ENCODE data around the gene MIF4GD.
A peak's percentile ranks its signal among the peaks of the same experiment; 100 is the strongest.
"Not testable (repeated sequence)": the region's sequence is repeated elsewhere in the genome, so short reads cannot be mapped to it uniquely, and the experiment has no call there.

Gene MIF4GD

DNA sequence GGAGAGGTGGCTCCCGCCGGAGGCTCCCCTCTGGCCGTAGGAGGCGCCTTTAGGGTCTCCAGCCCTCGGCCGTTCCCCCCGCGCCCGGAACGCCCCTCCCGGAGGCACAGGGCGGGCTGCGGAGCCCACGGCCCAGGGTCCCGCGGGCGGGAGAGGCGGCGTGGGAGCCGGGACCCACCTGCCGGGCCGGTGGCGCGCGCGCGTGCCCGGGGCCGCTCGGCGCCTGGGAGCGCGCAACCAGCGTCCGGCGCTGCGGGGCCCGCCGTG is at the start of gene MIF4GD:
Gene MIF4GD (minus strand): TSS at position 266 of the 267 bp plus-strand sequence. CDS start 1,036 bp downstream, outside the sequence.
- no peak for DNase-seq (ENCODE audit: low read depth)

DNA sequence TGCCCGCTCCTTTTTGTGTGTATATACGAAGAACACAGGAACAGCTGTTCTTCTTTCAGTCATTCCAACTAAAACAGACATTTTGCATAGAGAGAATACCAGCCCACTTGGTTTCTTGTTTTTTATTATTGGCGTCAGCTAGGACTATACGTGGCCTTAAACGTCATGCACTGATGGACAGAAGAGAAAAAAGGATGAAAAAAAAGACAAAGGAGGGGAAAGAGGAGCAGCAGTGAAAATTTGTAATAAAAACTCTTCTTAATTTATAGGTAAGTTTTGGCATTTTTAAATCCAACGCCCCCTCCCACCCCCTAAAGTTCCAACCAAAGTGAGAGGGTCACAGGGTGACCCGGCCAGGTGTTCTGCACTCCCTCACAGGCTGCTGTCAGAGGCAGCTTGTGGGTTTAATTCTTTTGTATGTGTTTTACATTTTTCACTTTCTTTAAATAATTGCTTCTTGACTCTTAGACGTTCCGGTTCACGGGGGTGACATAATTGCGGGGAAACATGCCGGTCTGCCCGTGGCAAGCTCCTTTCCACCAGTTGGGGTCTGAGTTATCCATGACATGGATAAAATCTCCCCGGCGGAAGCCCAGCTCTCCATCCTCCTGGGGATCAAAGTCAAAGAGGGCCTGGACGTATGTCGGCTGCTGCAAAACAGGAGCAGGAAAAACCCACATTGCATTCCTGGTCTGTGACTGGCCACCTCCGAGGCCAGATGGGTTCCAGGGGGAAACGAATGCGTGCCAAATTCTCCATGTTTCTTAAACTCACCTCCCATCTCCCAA is 49.1 kb upstream of the MIF4GD start:
- DNase-seq (ENCODE audit: low read depth), result no peak

GRCh38 chr17:75318615-75319222 is 47.7 kb upstream of the MIF4GD start:
- DNase-seq (ENCODE audit: low read depth), result no peak

DNA sequence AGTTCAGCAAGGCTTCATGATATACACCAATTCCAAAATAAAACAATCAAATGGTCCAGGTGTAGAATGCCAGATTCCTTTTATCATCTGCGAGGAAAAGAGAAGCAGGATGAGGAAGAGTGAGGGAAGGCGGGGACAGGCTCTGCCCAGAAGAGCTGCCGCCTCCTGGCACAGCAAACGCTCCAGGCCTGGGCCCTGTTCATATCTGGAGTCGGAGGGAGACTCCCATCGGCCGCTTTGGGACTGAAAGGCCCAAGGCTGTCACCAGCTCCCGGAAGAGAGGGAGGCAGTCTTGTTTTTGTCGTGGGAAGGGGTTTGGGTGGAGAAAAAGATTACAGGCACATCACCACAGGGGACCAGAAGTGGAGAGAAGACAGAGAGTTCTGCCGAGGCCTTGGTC is 47.2 kb upstream of the MIF4GD start:
- no peak for DNase-seq (ENCODE audit: low read depth)

DNA sequence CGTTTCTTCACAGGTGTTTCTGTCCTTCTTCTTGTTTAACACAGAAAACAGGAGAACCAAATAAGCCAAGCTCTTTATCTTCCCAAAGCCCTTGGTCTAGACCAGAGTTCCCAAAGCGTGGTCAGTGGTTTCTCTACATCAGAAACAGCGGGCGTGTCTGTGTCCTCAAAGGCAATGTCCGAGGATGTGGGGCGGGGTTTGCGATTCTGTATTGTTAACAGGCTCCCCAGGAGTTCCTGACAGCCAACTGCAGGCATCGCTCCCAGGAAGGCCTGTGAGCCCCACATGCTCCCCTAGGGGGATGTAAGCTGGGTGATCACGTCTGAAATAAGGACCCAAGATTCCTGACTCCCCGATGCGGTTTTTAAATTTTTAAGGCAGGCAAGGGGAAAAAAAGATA is 46.6 kb upstream of the MIF4GD start:
- DNase-seq (ENCODE audit: low read depth), result no peak

- DNase-seq (ENCODE audit: low read depth), result no peak
These were observed 45.2 kb upstream of the MIF4GD start for GRCh38 chr17:75316253-75316652.

DNA sequence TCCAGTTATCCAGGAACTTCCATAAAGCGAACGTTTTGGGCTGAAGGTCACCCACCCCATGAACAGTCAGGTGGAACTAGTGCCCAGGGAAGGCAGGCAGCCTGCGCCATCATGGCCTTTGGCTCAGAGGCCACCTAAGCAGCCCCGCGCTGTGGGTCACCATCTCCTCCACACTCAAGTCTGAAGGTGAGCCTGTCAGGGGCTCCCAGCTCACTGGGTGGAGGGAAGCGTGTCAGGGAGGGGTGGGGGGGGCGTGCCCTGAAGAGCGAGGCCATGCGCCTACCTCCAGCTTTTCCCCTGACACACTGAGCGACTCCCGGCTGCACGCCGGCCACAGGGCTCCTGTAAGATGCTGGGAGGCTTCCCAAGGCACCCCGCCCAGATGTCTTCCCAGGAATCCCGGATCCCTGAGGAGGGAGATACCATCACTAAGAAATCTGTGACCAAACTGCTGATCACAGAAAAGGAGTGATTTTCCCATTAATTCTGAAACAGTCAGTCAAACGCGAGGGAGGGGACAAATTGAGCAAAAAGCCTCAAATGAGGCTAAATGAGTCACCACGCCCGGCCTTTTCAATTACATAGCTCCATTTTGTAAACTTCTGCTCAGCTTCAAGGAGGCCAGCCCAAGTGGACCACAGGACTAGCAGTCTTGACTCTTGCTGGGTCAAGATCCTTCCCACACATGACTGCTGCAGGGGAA is 44.7 kb upstream of the MIF4GD start:
- DNase-seq (ENCODE audit: low read depth), result no peak

DNA sequence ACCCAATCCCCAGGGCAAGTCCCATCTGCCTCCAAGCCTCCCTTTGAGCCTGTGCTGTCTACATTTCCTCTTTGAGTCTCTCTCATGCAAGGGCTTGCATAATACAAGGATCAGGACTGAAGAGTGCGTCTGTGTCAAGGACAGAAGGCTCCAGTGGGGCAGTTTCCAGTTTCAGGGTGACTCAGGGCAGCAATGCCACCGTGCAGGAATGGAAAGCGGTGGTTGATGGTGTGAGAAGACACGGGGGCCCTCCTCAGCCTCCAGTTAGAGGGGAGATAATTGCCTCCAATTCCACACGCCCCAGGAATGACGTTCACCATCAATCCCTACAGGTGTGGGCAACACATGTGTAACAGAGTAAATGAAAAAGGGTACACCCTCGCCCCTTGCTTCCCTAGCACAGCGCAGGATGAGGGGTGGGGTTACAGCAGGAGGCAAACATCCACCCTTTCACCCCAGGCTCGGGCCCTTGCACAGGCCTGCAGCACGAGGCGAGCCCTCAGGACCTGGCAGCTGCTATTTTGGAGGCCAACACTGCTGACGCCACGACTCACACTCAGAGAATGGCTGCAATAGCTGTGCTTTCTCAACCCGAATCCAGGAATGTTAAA is 43.0 kb upstream of the MIF4GD start:
- no peak for DNase-seq (ENCODE audit: low read depth)

- DNase-seq (ENCODE audit: low read depth), result no peak
These were observed 38.0 kb upstream of the MIF4GD start for GRCh38 chr17:75308732-75309629.

- DNase-seq (ENCODE audit: low read depth), result no peak
These were observed 37.1 kb upstream of the MIF4GD start for GRCh38 chr17:75307957-75308731.

DNA sequence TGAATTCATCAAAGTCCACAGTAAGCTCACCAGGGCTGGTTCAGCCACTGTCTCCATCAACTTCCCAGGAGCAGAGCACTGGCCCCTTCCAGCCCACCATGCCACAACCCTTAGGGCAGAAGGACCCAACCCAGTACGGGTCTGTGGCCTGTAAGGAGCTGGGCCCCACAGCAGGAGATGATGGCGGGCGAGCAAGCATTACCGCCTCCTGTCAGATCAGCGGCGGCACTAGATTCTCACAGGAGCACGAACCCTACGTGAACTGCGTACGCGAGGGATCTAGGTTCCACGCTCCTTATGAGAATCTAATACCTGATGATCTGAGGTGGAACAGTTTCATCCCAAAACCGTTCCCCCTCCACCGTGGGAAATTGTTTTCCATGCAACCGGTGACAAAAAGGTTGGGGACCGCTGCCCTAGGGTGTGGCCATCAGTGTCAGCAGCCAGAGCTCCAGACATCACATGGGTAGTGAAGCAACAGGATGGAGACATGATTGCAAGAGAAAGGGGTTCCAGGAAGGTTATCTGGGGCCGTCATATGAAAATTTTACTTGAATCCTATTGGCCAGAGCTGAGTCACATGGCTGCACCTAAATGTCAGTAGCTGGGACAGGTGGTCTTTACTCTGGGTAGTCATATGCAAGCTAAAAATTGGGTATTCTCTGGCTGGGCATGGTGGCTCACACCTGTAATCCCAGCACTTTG is 30.6 kb upstream of the MIF4GD start:
- no peak for DNase-seq (ENCODE audit: low read depth)

DNA sequence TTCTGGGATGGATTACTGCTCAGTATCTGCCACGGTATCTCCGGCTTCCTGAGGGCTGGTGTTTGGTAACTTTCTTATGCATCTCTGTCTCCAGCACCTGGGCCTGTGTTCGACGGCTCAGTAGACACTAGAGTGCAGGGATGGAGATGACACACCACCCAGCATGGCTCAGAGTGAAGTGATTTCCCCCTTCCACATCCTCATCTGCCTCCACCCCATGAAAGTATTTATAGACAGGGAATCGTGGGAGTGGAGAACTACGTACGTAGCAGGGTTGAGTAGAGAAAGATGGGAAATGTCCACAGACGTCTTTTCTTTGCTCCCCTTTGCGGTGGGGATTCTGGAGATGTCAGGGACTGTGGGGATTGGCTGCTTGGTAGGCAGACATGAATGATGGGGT is 30.0 kb upstream of the MIF4GD start:
- DNase-seq (ENCODE audit: low read depth), result no peak

GRCh38 chr17:75300280-75300679 is 29.2 kb upstream of the MIF4GD start:
- DNase-seq (ENCODE audit: low read depth), result no peak

- no peak for DNase-seq (ENCODE audit: low read depth)
These were observed 24.4 kb upstream of the MIF4GD start for GRCh38 chr17:75295201-75296158.

DNA sequence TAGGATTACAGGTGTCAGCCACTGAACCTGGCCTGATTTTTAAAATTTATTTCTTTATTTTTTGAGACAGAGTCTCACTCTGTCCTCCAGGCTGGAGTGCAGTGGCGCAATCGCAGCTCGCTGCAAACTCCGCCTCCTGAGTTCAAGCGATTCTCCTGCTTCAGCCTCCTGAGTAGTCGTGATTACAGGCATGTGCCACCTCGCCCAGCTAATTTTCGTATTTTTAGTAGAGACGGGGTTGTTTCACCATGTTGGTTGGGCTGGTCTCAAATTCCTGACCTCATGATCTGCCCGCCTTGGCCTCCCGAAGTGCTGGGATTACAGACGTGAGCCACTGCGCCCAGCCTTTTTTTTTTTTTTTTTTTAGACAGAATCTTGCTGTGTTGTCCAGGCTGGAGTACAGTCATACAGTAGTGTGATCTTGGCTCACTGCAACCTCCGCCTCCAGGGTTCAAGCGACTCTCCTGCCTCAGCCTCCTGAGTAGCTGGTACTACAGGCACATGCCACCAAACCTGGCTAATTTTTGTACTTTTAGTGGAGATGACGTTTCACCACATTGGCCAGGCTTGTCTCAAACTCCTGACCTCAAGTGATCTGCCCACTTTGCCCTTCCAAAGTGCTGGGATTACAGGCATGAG is 21.9 kb upstream of the MIF4GD start:
- not testable (repeated sequence) for DNase-seq (ENCODE audit: low read depth)

DNA sequence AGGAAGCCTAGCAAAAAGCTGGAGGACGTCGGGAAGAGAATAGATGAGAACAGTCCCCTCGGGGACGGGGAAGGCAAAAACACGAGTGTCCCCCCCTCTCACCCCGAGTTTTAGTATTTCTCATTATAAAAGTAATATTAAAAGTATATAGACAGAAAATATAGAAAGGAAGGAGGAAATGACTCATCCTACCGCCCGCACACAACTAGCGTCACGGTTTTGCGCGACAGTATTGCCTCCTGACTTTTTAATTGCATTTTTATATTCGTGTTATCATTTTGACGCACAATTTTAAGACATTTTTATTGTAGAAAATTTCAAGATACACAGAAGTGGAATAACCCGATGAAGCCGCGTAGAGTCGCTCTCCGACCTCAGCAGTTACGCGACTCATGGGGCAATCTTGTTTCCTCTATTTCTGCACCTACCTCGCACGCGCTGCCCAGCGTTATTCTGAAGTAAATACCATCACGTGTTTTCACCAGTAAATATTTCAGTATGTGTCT is 18.9 kb upstream of the MIF4GD start:
- DNase-seq (ENCODE audit: low read depth), result peak; percentile 29

DNA sequence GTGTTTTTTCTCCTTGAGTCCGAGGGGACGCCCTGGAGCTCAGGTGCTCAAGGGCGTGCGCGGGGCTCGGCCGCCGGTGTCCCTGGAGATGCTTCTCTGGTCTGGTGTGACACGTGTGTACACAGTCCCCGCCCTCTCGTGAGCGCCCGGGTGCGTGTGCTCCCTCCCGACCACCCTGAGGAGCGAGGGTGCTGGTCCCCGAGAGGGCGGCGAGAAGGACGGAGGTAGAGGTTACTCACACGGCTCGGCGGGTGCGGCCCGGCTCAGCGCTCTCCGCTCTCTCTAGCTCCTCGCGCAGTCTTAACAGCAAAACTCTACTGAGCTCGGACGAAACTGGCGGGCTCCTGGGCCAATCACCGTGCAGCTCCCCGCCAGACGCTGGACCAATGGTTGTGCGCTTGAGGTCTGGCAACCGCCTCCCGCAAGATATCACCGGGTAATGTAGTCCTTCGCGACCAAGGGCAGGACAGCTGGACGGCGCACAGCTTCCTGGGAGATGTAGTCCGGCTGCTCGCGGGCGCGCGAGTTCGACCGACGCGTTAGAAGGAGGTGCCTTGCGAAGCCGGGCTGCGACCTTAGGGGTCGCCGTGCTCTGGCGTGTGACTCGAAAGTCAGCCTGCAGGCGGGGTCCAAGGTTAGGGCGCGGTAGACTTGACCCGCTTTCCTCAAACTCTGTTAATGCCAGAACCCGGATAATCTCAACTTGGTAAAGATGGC is 18.2 kb upstream of the MIF4GD start, which contains the start of gene SLC25A19:
Gene SLC25A19 (minus strand): TSS at position 319 of the 717 bp plus-strand sequence. CDS start 2,669 bp downstream, outside the sequence.
- peak; percentile 92 for DNase-seq (ENCODE audit: low read depth)

DNA sequence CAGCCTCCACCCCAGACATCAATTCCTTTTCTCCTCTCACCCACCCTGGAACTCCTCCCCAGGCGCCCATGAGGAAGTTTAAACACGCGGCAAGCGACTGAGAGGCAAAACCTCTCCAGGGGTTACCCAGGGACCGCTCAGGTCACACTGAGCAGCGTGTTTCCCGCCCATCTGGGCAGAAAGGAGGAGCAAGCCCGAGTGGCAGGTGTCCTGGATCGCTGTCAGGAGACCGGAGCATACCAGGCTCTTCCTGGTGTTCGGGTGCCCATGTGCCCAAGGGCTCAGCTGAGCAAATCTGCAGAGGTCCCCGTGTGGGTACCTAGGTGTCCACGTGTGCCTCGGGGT is 17.7 kb upstream of the MIF4GD start:
- DNase-seq (ENCODE audit: low read depth), result no peak
